ENCODE data around the gene HSPA14. TPM values are rescaled to one million over a fixed set of nuclear protein-coding genes. Genes with fewer than 3 reads are reported as not detected.

Gene HSPA14
- total and polyA plus RNA-seq, 2 of the 8 experiments (the other 6 are each of a cell fraction or from before 2014, with no cell fraction given) = 20.5 to 36.4 TPM

- Histone ChIP-seq H4K8ac (ENCODE audit: extremely low read depth, insufficient read depth, low read length) (no peak overlapping the region), H2BK5ac (ENCODE audit: low read depth, low read length) (no peak overlapping the region), H3K56ac (replicated peaks; ENCODE audit: insufficient read length, low read depth, low read length) (no peak overlapping the region), H3K4ac (replicated peaks; ENCODE audit: insufficient read length, low read depth, low read length) (no peak overlapping the region), H4K20me1 (replicated peaks in 1 of 2; ENCODE audit: control insufficient read depth in 1 of 2, insufficient read depth in 2 of 2, low read length in 2 of 2) (no peaks in the 10 kb centered on the region), H3K4me2 (ENCODE audit: insufficient read depth in 1 of 2, low read depth in 2 of 2, low read length in 2 of 2) (no peak overlapping the region), H2AK5ac (ENCODE audit: low read depth, low read length) (no peak overlapping the region), H3K14ac (ENCODE audit: insufficient read length) (no peak overlapping the region), H4K5ac (ENCODE audit: insufficient read length, low read depth, low read length) (no peak overlapping the region), H3K23ac (ENCODE audit: insufficient read length) (no peak overlapping the region), H3K79me1 (ENCODE audit: low read depth, low read length) (no peaks in the 10 kb centered on the region), H3K9ac (replicated peaks in 1 of 4; ENCODE audit: extremely low read depth in 1 of 4, low read depth in 3 of 4, low read length in 3 of 4) (no peak overlapping the region), H3K27ac (ENCODE audit: low read depth, low read length) (no peak overlapping the region), H3K79me2 (ENCODE audit: control insufficient read depth in 1 of 2, insufficient read depth in 2 of 2, low read length in 2 of 2) (no peaks in the 10 kb centered on the region), H3K27me3 (replicated peaks in 1 of 4; ENCODE audit: control insufficient read depth in 3 of 4, extremely low read depth in 1 of 4, insufficient read depth in 3 of 4, low read length in 3 of 4) (no peaks in the 10 kb centered on the region), H3K23me2 (ENCODE audit: low read depth, low read length) (no peaks in the 10 kb centered on the region), H3K4me1 (replicated peaks in 1 of 4; ENCODE audit: control insufficient read depth in 3 of 4, insufficient read depth in 4 of 4, low read length in 3 of 4) (no peaks in the 10 kb centered on the region), H2BK20ac (ENCODE audit: low read length) (no peak overlapping the region), H2BK120ac (replicated peaks; ENCODE audit: low read depth, low read length) (no peak overlapping the region), H2BK15ac (ENCODE audit: low read length) (no peak overlapping the region), H2BK12ac (ENCODE audit: low read depth, low read length) (no peak overlapping the region), H3K9me3 (ENCODE audit: insufficient read depth in 2 of 2, low read depth in 1 of 2, low read length in 1 of 2) (peaks cover 0 to 7% of the 10 kb centered on the region in 2 experiments; a peak in 1 of 4 replicates), H3K18ac (ENCODE audit: extremely low read depth, low read length) (no peak overlapping the region), H3K36me3 (ENCODE audit: control insufficient read depth in 2 of 4, insufficient read depth in 4 of 4, low read length in 3 of 4) (peaks cover 0 to 32% (median 18%) of the 10 kb centered on the region in 4 experiments; a peak in 6 of 8 replicates), H2AFZ (ENCODE audit: low read length) (no peak overlapping the region), H3K4me3 (ENCODE audit: extremely low read depth in 1 of 4, insufficient read depth in 2 of 4, low read depth in 3 of 4, low read length in 4 of 4) (no peak overlapping the region), H4K91ac (replicated peaks; ENCODE audit: insufficient read length, low read length) (no peak overlapping the region)
- 87% methylated on average over 3 of the region's 3 CpGs; no CpG with 5 or more reads in 1 of the 2 experiments for WGBS, 2 experiments (ENCODE audit: extremely low coverage in 1 of 2, insufficient coverage in 1 of 2, insufficient read length in 1 of 2, insufficient replicate concordance in 2 of 2, low coverage in 1 of 2, low lambda C conversion rate in 2 of 2, missing lambda C conversion rate in 1 of 2)
- ChIA-PET POLR2A (ENCODE audit: partially characterized antibody) (no interaction called here), CTCF (ENCODE audit: partially characterized antibody) (interaction anchor here (1.2 to 1.4 kb wide), 2 partner anchors 13 to 15 kb away, joined by 3 read pairs; no protein-coding TSS in a partner anchor)
- no peak for FAIRE-seq
- no peak for DNase-seq (ENCODE audit: low read depth in 1 of 2, low spot score in 2 of 2)
- TF ChIP-seq HDAC2 (IDR thresholded peaks at IDR 0.05; ENCODE audit: borderline replicate concordance in 1 of 2, low read depth in 2 of 2, low read length in 2 of 2) (no peak), EP300 (IDR thresholded peaks at IDR 0.05; ENCODE audit: borderline replicate concordance in 1 of 2, low read depth in 2 of 2, low read length in 2 of 2) (no peak), ZNF274 (IDR thresholded peaks at IDR 0.05; ENCODE audit: borderline replicate concordance, extremely low read depth, low read length) (no peak), CTBP2 (IDR thresholded peaks at IDR 0.05; ENCODE audit: borderline replicate concordance, insufficient read depth, insufficient read length, low read length) (no peak), TAF7 (optimal IDR thresholded peaks at IDR 0.05; ENCODE audit: borderline replicate concordance, low read depth, low read length) (no peak), CHD1 (IDR thresholded peaks at IDR 0.05; ENCODE audit: low read depth, low read length) (no peak), GABPA (IDR thresholded peaks at IDR 0.05; ENCODE audit: borderline replicate concordance, insufficient read depth, low read length) (no peak), KDM1A (IDR thresholded peaks at IDR 0.05; ENCODE audit: borderline replicate concordance, low read length) (no peak)
Measured at GRCh38 chr10:14917827-14918226, 79.7 kb downstream of the HSPA14 start.

All from H1 (cell line).